Naive B cell (primary cell): Measurements from ENCODE around the gene C6orf52. TPM values are rescaled to one million over a fixed set of nuclear protein-coding genes. Genes with fewer than 3 reads are reported as not detected.
"Not testable (repeated sequence)": the region's sequence is repeated elsewhere in the genome, so short reads cannot be mapped to it uniquely, and the experiment has no call there.

ENCODE experiments used
- ATAC-seq, 2 donors: fragments of 150-1000 bp; cut with Tn5 transposase; 2 replicates each; pipeline ENCODE4 v1.10.0; 2021; ENCODE audit warnings: low read depth in 2 of 2, mild to moderate bottlenecking in 2 of 2, moderate library complexity in 2 of 2
- DNase-seq: peaks from one replicate; pipeline ENCODE4 v3.0.0; 2022
- H3K27ac Mint-ChIP-seq, 6 donors: one replicate each; pipeline ENCODE4 v1.8.0; 2020 to 2022; ENCODE audit warnings: mild to moderate bottlenecking in 6 of 6, mixed read lengths in 6 of 6, moderate library complexity in 5 of 6, inconsistent platforms in 2 of 6
- H3K27me3 Mint-ChIP-seq, 3 donors: one replicate each; pipeline ENCODE4 v1.8.0; 2021 to 2022; ENCODE audit warnings: mixed read lengths in 3 of 3, mild to moderate bottlenecking in 1 of 3
- H3K36me3 Mint-ChIP-seq, 2 donors: one replicate each; pipeline ENCODE4 v1.8.0; 2020 to 2022; ENCODE audit warnings: mixed read lengths in 2 of 2, inconsistent platforms in 1 of 2, mild to moderate bottlenecking in 1 of 2
- H3K4me1 Mint-ChIP-seq, 3 donors: one replicate each; pipeline ENCODE4 v1.8.0; 2020 to 2022; ENCODE audit warnings: mixed read lengths in 3 of 3, inconsistent platforms in 1 of 3, mild to moderate bottlenecking in 1 of 3, moderate library complexity in 1 of 3
- H3K4me3 Mint-ChIP-seq, 8 donors: one replicate each; pipeline ENCODE4 v1.8.0; 2020 to 2022; ENCODE audit warnings: mild to moderate bottlenecking in 8 of 8, mixed read lengths in 8 of 8, moderate library complexity in 8 of 8, inconsistent platforms in 2 of 8
- H3K9me3 Mint-ChIP-seq, 7 donors: one replicate each; pipeline ENCODE4 v1.8.0; 2020 to 2022; ENCODE audit warnings: mixed read lengths in 7 of 7, mild to moderate bottlenecking in 5 of 7, inconsistent platforms in 2 of 7, moderate library complexity in 1 of 7
- polyA plus RNA-seq, 6 donors: library from polyadenylated mRNA; unstranded; fragments of 300-500 nt; fragmentation: Illumina TruSeq; gene quantifications; one replicate each; pipeline ENCODE4 v1.2.3, GENCODE V29; 2021; ENCODE audit warnings: low read depth in 6 of 6

C6orf52 gene
- polyA plus RNA-seq, 6 donors from 2014 or later: 0.96 to 1.6 (median 1.1) TPM; not detected in 3

- ATAC-seq: peak; percentile 1
- peaks cover 23 to 58% (median 52%) of the 10 kb centered on the region in 3 donors for H3K4me1 Mint-ChIP-seq
Measured at GRCh38 chr6:10722570-10722819, 28.1 kb upstream of the C6orf52 start.

GRCh38 chr6:10721850-10722569 is 27.6 kb upstream of the C6orf52 start:
- Mint-ChIP-seq H3K4me1 (peaks cover 20 to 55% (median 47%) of the 10 kb centered on the region in 3 donors), H3K4me3 (peak overlapping the region; percentile 95 to 98 (median 96)), H3K36me3 (peaks cover 0 to 7% of the 10 kb centered on the region in 2 donors), H3K9me3 (peaks cover 0 to 7% (median 4%) of the 10 kb centered on the region in 7 donors), H3K27ac (peak overlapping the region; percentile 64 to 96 (median 92)), H3K27me3 (no peaks in the 10 kb centered on the region)
- ATAC-seq: no peak
- no peak for DNase-seq

More at GRCh38 chr6:10722570-10722819, 28.1 kb upstream of the C6orf52 start:
- Mint-ChIP-seq H3K9me3 (peaks cover 0 to 7% (median 4%) of the 10 kb centered on the region in 7 donors), H3K27ac (peak overlapping the region; percentile 64 to 96 (median 90)), H3K36me3 (peaks cover 0 to 7% of the 10 kb centered on the region in 2 donors), H3K4me3 (peak overlapping the region; percentile 95 to 98 (median 96)), H3K27me3 (no peaks in the 10 kb centered on the region)
- DNase-seq: no peak

GRCh38 chr6:10720960-10721849 is 26.8 kb upstream of the C6orf52 start:
- peak overlapping the region; percentile 95 to 98 (median 96) for H3K4me3 Mint-ChIP-seq
- H3K36me3 Mint-ChIP-seq, ATAC-seq, DNase-seq, H3K27me3 Mint-ChIP-seq, H3K9me3 Mint-ChIP-seq: not testable (repeated sequence)
- H3K4me1 Mint-ChIP-seq: peaks cover 18 to 54% (median 44%) of the 10 kb centered on the region in 3 donors
- peak overlapping the region in 5 of 6 donors; percentile 18 to 92 (median 83) for H3K27ac Mint-ChIP-seq

GRCh38 chr6:10720265-10720959 is 26.0 kb upstream of the C6orf52 start:
- ATAC-seq (peak; percentile 54 to 57), DNase-seq (peak; percentile 60)
- Mint-ChIP-seq H3K4me1 (peaks cover 14 to 50% (median 39%) of the 10 kb centered on the region in 3 donors), H3K4me3 (peak overlapping the region; percentile 85 to 98 (median 96)), H3K36me3 (peaks cover 0 to 2% of the 10 kb centered on the region in 2 donors), H3K27me3 (no peaks in the 10 kb centered on the region), H3K27ac (peak overlapping the region in 4 of 6 donors; percentile 57 to 87 (median 79)), H3K9me3 (peaks cover 0 to 7% (median 4%) of the 10 kb centered on the region in 7 donors)

GRCh38 chr6:10719964-10720264 is 25.5 kb upstream of the C6orf52 start:
- Mint-ChIP-seq H3K4me3 (peak overlapping the region; percentile 73 to 98 (median 94)), H3K27ac (peak overlapping the region in 2 of 6 donors; percentile 54 to 57), H3K9me3 (peaks cover 0 to 7% (median 4%) of the 10 kb centered on the region in 7 donors), H3K36me3 (no peaks in the 10 kb centered on the region), H3K4me1 (peaks cover 11 to 47% (median 36%) of the 10 kb centered on the region in 3 donors), H3K27me3 (no peaks in the 10 kb centered on the region)
- DNase-seq (no peak), ATAC-seq (no peak)

GRCh38 chr6:10719296-10719963 is 25.0 kb upstream of the C6orf52 start:
- Mint-ChIP-seq H3K9me3 (peaks cover 0 to 7% (median 4%) of the 10 kb centered on the region in 7 donors), H3K36me3 (no peaks in the 10 kb centered on the region), H3K27me3 (no peaks in the 10 kb centered on the region), H3K4me3 (peak overlapping the region; percentile 73 to 98 (median 94)), H3K27ac (peak overlapping the region in 3 of 6 donors; percentile 35 to 57 (median 54)), H3K4me1 (peaks cover 11 to 44% (median 36%) of the 10 kb centered on the region in 3 donors)
- DNase-seq: no peak
- peak; percentile 24 to 37 for ATAC-seq

GRCh38 chr6:10713962-10714361 is 19.5 kb upstream of the C6orf52 start:
- no peak for ATAC-seq
- Mint-ChIP-seq H3K4me1 (no peaks in the 10 kb centered on the region), H3K4me3 (peak overlapping the region in 1 of 8 donors; percentile 44), H3K9me3 (peaks cover 0 to 4% (median 3%) of the 10 kb centered on the region in 7 donors), H3K27me3 (no peaks in the 10 kb centered on the region), H3K27ac (peak overlapping the region in 1 of 6 donors; percentile 90), H3K36me3 (peaks cover 0 to 9% of the 10 kb centered on the region in 2 donors)
- DNase-seq: no peak

- Mint-ChIP-seq H3K27me3 (no peaks in the 10 kb centered on the region), H3K9me3 (peaks cover 0 to 4% (median 0%) of the 10 kb centered on the region in 7 donors), H3K4me3 (peak overlapping the region in 1 of 8 donors; percentile 97), H3K36me3 (peaks cover 11 to 16% of the 10 kb centered on the region in 2 donors), H3K4me1 (peaks cover 31 to 56% (median 37%) of the 10 kb centered on the region in 3 donors), H3K27ac (peak overlapping the region in 2 of 6 donors; percentile 14 to 93)
- ATAC-seq (no peak), DNase-seq (no peak)
Measured at GRCh38 chr6:10696655-10697054, 2.2 kb upstream of the C6orf52 start.

GRCh38 chr6:10695086-10695657 is 756 bp upstream of the C6orf52 start:
- no peak for DNase-seq

GRCh38 chr6:10692965-10693538 is 1.4 kb downstream of the C6orf52 start:
- no peaks in the 10 kb centered on the region for H3K36me3 Mint-ChIP-seq
- peak overlapping the region in 5 of 6 donors; percentile 67 to 100 (median 100) for H3K27ac Mint-ChIP-seq
- H3K9me3 Mint-ChIP-seq: peaks cover 0 to 4% (median 0%) of the 10 kb centered on the region in 7 donors
- DNase-seq: no peak
- H3K4me3 Mint-ChIP-seq: peak overlapping the region; percentile 76 to 98 (median 97)
- no peaks in the 10 kb centered on the region for H3K27me3 Mint-ChIP-seq
- peaks cover 20 to 43% (median 24%) of the 10 kb centered on the region in 3 donors for H3K4me1 Mint-ChIP-seq
- ATAC-seq: no peak

More at GRCh38 chr6:10695086-10695657, 756 bp upstream of the C6orf52 start:
- peaks cover 28 to 52% (median 31%) of the 10 kb centered on the region in 3 donors for H3K4me1 Mint-ChIP-seq
- peak overlapping the region; percentile 100 for H3K27ac Mint-ChIP-seq
- no peak for ATAC-seq
- no peaks in the 10 kb centered on the region for H3K27me3 Mint-ChIP-seq
- H3K9me3 Mint-ChIP-seq: peaks cover 0 to 4% (median 0%) of the 10 kb centered on the region in 7 donors
- H3K4me3 Mint-ChIP-seq: peak overlapping the region; percentile 88 to 100 (median 97)
- H3K36me3 Mint-ChIP-seq: peaks cover 1 to 11% of the 10 kb centered on the region in 2 donors

- Mint-ChIP-seq H3K27ac (peak overlapping the region in 2 of 6 donors; percentile 13 to 83), H3K27me3 (peaks cover 0 to 8% (median 0%) of the 10 kb centered on the region in 3 donors), H3K4me3 (peak overlapping the region in 3 of 8 donors; percentile 42 to 73 (median 47)), H3K36me3 (no peaks in the 10 kb centered on the region), H3K9me3 (peaks cover 0 to 4% (median 0%) of the 10 kb centered on the region in 7 donors), H3K4me1 (peaks cover 18 to 36% (median 20%) of the 10 kb centered on the region in 3 donors)
- no peak for ATAC-seq
- no peak for DNase-seq
Measured at GRCh38 chr6:10690651-10691445, 3.6 kb downstream of the C6orf52 start.
